Nephron (organoid): Measurements from ENCODE around the gene RSL24D1.

Experiments
- H3K27ac Mint-ChIP-seq, 3 experiments: 2 replicates each; pipeline ENCODE4 v1.8.0; 2020; ENCODE audit warnings: mixed read lengths in 3 of 3, mild to moderate bottlenecking in 2 of 3, moderate library complexity in 1 of 3
- H3K27me3 Mint-ChIP-seq: 2 replicates; pipeline ENCODE4 v1.8.0; 2021; ENCODE audit warnings: low read depth, mild to moderate bottlenecking, moderate library complexity, mixed read lengths
- H3K36me3 Mint-ChIP-seq: 2 replicates; pipeline ENCODE4 v1.8.0; 2020; ENCODE audit warnings: low read depth, mixed read lengths
- H3K4me1 Mint-ChIP-seq: 2 replicates; pipeline ENCODE4 v1.8.0; 2020; ENCODE audit warnings: mixed read lengths
- H3K4me3 Mint-ChIP-seq, 3 experiments: 2 replicates each; pipeline ENCODE4 v1.8.0; 2020; ENCODE audit warnings: mild to moderate bottlenecking in 3 of 3, mixed read lengths in 3 of 3, moderate library complexity in 2 of 3
- H3K9me3 Mint-ChIP-seq: 2 replicates; pipeline ENCODE4 v1.8.0; 2020; ENCODE audit warnings: mixed read lengths
- TF ChIP-seq, protein P1 (sequence below), 3 experiments: fragments of 200-600 bp; sonication (generic); IDR thresholded peaks; one replicate each; pipeline ENCODE4 v1.5.0; 2021; ENCODE audit warnings: antibody characterized with exemption in 3 of 3; ENCODE audit not compliant: unreplicated experiment in 3 of 3

Gene RSL24D1

DNA sequence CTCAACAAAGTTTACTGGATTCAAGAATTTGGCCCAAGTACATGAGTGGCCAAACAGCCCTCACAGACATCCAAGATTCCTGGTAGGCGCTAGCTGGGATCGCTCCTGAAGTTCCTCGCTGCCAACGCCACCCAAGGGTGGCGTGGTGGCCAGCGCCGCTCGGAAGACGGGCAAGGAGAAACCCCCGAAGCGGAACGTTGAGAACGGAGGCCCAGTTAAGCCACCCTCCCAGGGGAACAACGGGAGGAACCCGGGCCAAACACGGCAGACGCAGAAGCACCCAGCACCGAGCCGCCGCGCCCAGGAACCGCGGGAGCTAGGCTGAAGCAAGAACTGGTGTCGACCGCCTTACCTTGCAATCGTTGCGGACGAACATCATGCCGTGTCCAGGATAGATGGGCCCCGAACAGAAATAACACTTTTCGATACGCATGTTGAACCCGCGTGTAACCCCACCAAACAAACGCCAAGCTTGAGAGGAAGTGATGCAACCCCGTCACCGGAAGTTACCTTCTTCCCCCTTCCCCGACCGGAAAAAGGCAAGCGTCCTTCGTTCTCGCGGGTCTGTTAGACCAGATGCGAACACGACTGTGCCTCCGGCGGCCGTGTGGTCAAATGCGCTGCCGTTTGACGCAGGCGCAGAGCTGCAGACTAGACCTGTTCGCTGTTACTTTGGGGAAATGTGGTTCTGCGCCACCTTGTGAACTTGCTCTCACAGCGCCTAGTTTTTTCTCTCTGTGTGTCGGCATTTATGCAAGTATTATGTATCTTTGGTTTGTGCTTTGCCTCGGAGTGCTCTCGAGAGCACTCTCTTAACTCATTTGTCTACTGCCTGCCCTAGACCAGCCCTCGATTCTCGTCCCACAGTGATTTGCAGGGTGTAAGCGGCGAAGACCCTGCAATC lies at the start of gene RSL24D1:
Gene RSL24D1, minus strand, starts transcription at position 484 of the 904 bp plus-strand sequence. Its CDS starts 51 bp downstream, at position 433.
- H3K27ac Mint-ChIP-seq, result no peak within 1 kb of the TSS
- TF ChIP-seq, protein P1, sequence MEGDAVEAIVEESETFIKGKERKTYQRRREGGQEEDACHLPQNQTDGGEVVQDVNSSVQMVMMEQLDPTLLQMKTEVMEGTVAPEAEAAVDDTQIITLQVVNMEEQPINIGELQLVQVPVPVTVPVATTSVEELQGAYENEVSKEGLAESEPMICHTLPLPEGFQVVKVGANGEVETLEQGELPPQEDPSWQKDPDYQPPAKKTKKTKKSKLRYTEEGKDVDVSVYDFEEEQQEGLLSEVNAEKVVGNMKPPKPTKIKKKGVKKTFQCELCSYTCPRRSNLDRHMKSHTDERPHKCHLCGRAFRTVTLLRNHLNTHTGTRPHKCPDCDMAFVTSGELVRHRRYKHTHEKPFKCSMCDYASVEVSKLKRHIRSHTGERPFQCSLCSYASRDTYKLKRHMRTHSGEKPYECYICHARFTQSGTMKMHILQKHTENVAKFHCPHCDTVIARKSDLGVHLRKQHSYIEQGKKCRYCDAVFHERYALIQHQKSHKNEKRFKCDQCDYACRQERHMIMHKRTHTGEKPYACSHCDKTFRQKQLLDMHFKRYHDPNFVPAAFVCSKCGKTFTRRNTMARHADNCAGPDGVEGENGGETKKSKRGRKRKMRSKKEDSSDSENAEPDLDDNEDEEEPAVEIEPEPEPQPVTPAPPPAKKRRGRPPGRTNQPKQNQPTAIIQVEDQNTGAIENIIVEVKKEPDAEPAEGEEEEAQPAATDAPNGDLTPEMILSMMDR (IDR thresholded peaks at IDR 0.05; ENCODE audit: unreplicated experiment in 3 of 3), result peak; percentile 41 to 49 (median 48)
- H3K4me3 Mint-ChIP-seq, result no peak within 1 kb of the TSS
- peaks cover 5% of the 10 kb centered on the region for H3K36me3 Mint-ChIP-seq
- H3K27me3 Mint-ChIP-seq, result no peaks in the 10 kb centered on the region
- H3K4me1 Mint-ChIP-seq, result peaks cover 5% of the 10 kb centered on the region
- H3K9me3 Mint-ChIP-seq, result peaks cover 3% of the 10 kb centered on the region

DNA sequence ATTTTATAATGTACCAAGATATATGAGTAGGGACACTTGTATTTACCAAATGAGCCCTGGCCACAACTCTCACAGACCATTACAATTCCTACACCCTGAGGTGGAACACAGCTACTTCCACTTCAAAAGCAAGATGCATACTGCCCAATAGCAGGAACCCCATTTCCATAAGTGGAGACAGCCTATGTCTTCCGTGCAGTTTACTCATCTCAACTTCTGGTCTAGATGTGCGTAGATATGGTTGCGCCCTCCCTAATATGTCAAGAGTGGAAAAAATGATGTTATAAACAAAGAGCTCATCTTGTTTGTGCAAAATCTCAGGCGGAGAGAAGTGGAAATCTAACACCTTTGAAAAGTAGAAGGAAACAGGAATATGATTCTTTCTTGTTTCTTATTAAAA lies 48.3 kb upstream of the RSL24D1 start:
- Mint-ChIP-seq H3K27me3 (no peaks in the 10 kb centered on the region), H3K4me3 (no peak overlapping the region), H3K4me1 (no peaks in the 10 kb centered on the region), H3K36me3 (no peaks in the 10 kb centered on the region), H3K27ac (no peak overlapping the region), H3K9me3 (no peaks in the 10 kb centered on the region)
- TF ChIP-seq, protein P1 (IDR thresholded peaks at IDR 0.05; ENCODE audit: unreplicated experiment in 3 of 3), result no peak

DNA sequence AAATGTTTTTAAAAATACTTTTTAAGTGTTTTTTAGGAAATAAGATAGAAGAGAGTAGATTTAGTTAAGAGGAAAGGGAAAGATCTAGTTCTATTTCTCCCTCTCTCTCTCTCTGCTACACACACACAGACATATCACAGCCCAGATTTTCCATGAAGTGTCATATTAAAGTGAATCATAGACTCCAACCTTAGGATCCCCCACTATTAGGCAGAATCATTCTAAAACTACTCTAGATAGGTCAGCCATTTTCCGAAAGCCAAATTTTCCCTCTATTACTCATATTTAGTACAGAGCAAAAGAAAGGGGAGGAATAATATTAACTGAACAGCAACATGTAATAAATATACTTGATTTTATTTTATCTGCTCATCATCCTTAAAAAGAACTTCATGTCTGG lies 45.1 kb upstream of the RSL24D1 start:
- H3K9me3 Mint-ChIP-seq, result no peaks in the 10 kb centered on the region
- no peak overlapping the region for H3K4me3 Mint-ChIP-seq
- no peaks in the 10 kb centered on the region for H3K4me1 Mint-ChIP-seq
- H3K36me3 Mint-ChIP-seq, result no peaks in the 10 kb centered on the region
- H3K27me3 Mint-ChIP-seq, result no peaks in the 10 kb centered on the region
- TF ChIP-seq, protein P1 (IDR thresholded peaks at IDR 0.05; ENCODE audit: unreplicated experiment in 3 of 3), result no peak
- no peak overlapping the region for H3K27ac Mint-ChIP-seq

DNA sequence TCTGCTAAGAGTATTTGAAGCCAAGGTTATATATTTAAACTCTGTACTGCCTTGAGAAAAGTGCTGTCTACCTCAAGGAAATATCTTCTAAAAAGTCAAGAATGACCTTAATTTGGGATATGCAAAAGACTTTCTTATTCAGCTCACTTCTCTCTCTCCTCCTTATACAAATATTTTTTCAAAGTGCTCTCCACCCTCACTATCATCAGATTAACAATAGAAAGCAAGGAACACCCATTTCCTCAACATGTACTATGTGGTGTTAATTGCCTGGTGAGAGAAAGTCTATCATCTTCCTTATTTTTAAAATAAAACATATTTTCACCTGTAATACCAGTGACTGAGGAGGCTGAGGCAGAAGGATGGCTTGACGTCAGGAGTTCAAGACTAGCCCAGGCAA lies 44.4 kb upstream of the RSL24D1 start:
- Mint-ChIP-seq H3K9me3 (no peaks in the 10 kb centered on the region), H3K27ac (no peak overlapping the region), H3K36me3 (no peaks in the 10 kb centered on the region), H3K4me3 (no peak overlapping the region), H3K4me1 (no peaks in the 10 kb centered on the region), H3K27me3 (no peaks in the 10 kb centered on the region)
- TF ChIP-seq, protein P1 (IDR thresholded peaks at IDR 0.05; ENCODE audit: unreplicated experiment in 3 of 3), result no peak

DNA sequence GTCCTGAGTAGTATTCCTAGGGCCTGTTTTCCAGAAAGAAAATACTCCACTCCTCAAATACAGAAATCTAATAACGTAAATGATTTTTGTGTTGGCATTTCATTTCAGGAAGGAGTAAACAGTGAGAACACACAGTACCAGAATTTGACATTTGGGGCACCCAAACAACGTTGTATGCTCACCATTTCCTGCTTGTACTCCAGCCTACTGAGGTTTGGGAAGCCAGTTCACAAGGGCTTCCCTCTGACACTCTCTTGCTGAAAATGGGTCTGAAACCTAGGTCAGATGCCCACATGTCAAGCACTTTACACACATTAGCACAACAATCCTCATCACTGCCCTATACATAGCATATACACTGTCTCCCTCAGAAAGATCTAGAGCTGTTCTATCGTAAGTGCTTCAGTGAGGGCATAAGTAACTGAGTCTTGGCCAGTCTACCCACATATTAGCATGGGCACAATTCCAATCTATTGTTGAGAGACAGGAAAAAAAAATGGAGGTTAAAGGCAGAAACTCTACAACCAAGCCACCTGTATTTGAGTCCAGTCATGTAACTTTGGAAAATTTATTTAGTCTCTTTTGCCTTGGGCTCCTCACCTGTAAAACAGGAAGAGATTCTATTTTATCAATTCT lies 43.5 kb upstream of the RSL24D1 start:
- no peak overlapping the region for H3K4me3 Mint-ChIP-seq
- H3K9me3 Mint-ChIP-seq, result no peaks in the 10 kb centered on the region
- H3K27me3 Mint-ChIP-seq, result no peaks in the 10 kb centered on the region
- TF ChIP-seq, protein P1 (IDR thresholded peaks at IDR 0.05; ENCODE audit: unreplicated experiment in 3 of 3), result no peak
- no peaks in the 10 kb centered on the region for H3K4me1 Mint-ChIP-seq
- no peak overlapping the region for H3K27ac Mint-ChIP-seq
- no peaks in the 10 kb centered on the region for H3K36me3 Mint-ChIP-seq
